GM21825 (cell line): ENCODE data around the gene PIERCE2.
"Not testable (repeated sequence)": the region's sequence is repeated elsewhere in the genome, so short reads cannot be mapped to it uniquely, and the experiment has no call there.

ENCODE experiments used
- ATAC-seq: cut with Tn5 transposase; IDR thresholded peaks from one replicate; pipeline ENCODE4 v1.9.1; 2021; ENCODE audit warnings: mild to moderate bottlenecking, moderate library complexity; ENCODE audit not compliant: unreplicated experiment

PIERCE2 gene

GRCh38 chr15:55422089-55422488 lies 13.8 kb downstream of the PIERCE2 start:
- no peak for ATAC-seq

GRCh38 chr15:55434989-55435825 lies 26.9 kb downstream of the PIERCE2 start:
- peak; percentile 54 for ATAC-seq

DNA sequence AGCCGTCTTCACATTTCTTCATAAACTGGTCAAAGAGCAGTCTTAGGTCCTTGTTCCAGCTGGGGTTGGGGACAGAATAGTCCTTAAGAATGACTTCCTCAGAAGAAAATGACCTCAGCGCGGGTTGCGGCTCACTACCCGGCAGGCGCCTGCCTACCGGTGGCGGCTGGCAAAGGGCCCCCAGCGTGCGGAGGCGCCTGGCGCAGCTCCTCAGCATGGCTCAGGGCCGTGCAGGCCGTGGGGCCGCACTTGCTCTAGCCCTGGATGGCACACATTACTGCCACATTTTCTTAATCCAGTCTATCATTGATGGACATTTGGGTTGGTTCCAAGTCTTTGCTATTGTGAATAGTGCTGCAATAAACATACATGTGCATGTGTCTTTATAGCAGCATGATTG lies 34.8 kb downstream of the PIERCE2 start:
- ATAC-seq: not testable (repeated sequence)

- ATAC-seq: not testable (repeated sequence)
Measured at GRCh38 chr15:55445936-55446335, 37.6 kb downstream of the PIERCE2 start.

DNA sequence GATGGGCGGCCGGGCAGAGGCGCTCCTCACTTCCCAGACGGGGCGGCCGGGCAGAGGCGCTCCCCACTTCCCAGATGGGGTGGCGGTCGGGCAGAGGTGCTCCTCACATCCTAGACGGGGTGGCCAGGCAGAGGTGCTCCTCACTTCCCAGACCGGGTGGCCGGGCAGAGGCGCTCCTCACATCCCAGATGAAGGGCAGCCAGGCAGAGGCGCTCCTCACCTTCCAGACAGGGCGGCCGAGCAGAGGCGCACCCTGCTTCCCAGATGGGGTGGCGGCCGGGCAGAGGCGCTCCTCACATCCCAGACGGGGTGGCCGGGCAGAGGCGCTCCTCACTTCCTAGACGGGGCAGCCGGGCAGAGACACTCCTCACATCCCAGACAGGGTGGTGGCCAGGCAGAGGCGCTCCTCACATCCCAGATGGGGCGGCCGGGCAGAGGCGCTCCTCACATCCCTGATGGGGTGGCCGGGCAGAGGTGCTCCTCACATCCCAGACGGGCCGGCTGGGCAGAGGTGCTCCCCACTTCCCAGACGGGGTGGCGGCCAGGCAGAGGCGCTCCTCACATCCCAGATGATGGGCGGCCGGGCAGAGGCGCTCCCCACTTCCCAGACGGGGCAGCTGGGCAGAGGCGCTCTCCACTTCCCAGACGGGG lies 38.2 kb downstream of the PIERCE2 start:
- not testable (repeated sequence) for ATAC-seq

GRCh38 chr15:55447030-55447394 lies 38.7 kb downstream of the PIERCE2 start:
- ATAC-seq: not testable (repeated sequence)

GRCh38 chr15:55457401-55458022 lies 49.2 kb downstream of the PIERCE2 start:
- no peak for ATAC-seq

GRCh38 chr15:55461447-55461846 lies 53.2 kb downstream of the PIERCE2 start:
- no peak for ATAC-seq

- ATAC-seq: no peak
Measured at GRCh38 chr15:55468321-55468720, 60.0 kb downstream of the PIERCE2 start.
